AG09319 (cell line): ENCODE results near the gene MAP3K6.
"Not testable (repeated sequence)": the region's sequence is repeated elsewhere in the genome, so short reads cannot be mapped to it uniquely, and the experiment has no call there.

Experiments used
- DNase-seq: peaks from one replicate; pipeline ENCODE4 v3.0.0-alpha.2; 2010; ENCODE audit warnings: low read depth; ENCODE audit errors: extremely low read depth
- TF ChIP-seq, protein P1 (sequence below): IDR thresholded peaks from 2 replicates; pipeline ENCODE4 v1.5.1; 2011; ENCODE audit warnings: low read depth, mild to moderate bottlenecking, inconsistent platforms, low read length, moderate library complexity

The MAP3K6 gene

DNA sequence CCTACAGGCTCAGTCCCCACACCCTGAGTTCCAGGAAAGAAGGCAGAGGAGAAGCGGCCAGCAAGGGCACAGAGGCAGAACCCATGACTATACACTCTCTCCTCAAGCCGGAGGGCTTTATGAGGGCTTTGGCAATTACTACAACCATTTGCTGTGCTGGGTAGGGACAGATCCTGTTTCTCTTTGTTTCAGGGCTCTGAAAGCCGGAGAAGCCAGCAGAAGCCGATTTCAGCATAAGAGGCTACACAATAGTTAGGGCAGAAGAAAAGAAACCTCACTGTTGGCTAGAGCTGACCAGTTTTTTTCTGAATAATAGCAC, 39.6 kb upstream of the MAP3K6 start:
- TF ChIP-seq, protein P1, sequence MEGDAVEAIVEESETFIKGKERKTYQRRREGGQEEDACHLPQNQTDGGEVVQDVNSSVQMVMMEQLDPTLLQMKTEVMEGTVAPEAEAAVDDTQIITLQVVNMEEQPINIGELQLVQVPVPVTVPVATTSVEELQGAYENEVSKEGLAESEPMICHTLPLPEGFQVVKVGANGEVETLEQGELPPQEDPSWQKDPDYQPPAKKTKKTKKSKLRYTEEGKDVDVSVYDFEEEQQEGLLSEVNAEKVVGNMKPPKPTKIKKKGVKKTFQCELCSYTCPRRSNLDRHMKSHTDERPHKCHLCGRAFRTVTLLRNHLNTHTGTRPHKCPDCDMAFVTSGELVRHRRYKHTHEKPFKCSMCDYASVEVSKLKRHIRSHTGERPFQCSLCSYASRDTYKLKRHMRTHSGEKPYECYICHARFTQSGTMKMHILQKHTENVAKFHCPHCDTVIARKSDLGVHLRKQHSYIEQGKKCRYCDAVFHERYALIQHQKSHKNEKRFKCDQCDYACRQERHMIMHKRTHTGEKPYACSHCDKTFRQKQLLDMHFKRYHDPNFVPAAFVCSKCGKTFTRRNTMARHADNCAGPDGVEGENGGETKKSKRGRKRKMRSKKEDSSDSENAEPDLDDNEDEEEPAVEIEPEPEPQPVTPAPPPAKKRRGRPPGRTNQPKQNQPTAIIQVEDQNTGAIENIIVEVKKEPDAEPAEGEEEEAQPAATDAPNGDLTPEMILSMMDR = no peak
- DNase-seq = no peak

DNA sequence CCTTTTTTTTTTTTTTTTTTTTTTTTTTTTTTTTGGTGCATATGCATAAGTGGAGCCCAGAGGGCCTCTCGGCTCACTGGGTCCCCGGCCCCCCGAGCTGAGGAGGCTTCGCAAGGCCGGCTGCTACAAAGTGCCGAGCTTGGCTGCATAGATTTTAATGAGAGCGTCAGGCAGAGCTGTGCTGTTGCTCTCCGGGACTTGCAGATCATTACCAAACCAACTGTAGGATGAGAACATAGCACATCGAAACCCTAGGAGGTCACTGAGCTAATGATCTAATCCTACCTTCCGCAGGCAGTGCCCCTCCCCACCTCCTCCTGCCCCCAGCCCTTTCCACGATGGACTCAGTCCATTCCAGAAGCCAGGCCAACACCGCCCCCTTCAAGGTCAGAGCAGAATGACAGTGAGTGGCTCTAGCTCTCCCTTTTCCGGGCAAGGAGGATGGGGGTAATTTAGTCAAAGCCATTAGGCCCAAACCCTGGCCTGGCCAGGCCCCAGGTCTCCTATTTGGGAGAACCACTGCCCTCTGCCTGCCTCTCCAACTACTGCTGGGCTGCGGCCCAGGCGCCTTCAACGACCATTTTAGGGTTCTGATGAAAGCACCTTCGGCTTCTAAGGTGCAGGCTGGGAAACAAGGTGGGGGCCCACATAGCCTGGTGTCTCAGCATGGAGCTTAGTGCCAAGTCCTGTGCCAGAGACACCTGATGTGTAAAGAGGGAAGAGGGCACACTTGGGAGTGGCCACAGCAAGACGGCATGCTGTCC, 39.0 kb upstream of the MAP3K6 start:
- not testable (repeated sequence) for DNase-seq

DNA sequence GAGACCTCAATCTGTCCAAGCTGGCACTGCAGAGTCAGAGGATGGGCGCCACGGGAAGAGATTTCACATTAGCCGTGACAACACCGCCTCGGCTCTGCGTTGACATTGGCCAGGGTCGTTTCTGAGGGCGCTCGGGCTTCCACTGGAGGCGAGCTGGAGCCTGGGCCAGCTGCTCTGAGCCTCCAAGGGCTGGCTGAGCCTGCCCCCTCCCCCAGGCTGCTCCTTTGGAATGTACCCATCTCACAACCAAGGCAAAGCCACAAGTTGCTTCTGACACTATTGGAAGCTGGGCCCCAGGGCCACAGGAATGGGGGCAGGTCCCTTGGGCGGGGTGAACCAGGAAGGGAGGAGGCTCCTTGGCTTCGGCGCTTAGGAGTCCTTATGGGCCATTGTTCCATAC, 38.3 kb upstream of the MAP3K6 start:
- DNase-seq = no peak
- TF ChIP-seq, protein P1 = no peak

DNA sequence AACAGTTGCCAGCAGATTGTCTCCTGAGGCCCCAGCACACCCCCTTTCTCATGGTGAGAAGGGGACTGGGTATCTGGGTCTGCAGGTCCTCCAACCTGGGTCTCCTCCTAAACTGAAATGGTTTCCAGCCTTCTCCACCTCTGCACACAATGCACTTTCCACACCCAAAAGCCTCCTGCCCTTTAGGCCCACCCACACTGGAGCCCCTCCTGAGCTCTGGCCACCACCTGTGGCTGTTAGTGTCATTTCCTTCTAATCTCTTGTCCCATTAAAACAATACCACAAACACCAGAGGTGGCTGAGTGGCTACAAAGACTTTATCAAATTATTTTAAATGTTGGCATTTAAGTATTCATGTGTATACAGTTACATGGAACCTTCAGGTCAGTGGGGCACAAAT, 37.2 kb upstream of the MAP3K6 start:
- no peak for DNase-seq
- TF ChIP-seq, protein P1 = no peak

DNA sequence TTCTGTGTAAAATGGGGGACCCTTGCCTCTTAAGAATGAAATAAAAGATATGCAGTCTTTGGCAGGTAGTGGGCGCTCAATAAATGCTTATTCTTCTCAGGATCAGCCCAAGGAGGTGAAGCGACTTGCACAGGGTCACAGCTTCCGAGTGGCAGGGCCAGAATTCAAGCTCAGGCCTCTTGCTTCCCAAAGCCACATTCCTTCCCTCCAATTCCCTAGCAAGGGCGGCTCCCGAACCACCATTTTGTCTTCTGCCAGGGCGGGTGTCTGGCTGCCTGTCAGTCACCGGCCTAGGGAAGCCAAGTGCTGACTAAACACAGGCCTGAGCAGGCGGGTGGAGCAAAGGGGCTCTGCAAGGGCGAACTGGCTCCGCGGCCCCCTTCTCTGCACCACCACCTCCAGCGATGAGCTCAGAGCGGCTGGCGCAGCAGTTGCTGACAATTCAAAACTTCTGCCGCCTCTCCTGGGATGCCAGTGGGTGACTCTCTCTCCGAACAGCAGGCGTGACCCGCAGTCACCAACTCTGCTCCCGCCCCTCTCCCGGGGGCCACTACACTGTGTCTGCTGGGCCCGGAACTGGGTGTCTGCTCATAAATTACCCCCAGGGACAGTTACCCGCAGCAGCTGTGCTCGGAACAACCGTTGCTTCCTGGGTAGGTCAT, 36.4 kb upstream of the MAP3K6 start:
- DNase-seq = no peak
- TF ChIP-seq, protein P1 = peak; percentile 28

DNA sequence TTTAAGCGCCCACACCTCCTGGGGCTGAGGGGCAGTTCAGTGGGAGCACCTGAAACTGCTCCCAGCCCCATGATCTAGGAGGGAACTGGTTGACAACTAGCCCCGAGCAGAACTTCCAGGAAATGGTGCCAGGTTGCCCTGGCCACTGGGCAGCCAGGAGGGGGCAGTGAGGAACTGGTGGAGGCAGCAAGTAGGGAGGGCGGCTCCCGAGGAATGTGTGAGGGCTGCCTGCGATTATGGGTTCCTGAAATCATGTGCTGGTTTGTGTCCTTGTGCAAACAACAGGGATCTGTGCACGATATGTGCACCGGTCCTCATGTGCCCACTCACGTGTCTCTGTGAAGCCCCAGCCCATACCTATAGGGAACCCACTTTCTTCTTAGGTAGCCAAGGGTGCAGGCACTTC, 35.6 kb upstream of the MAP3K6 start:
- TF ChIP-seq, protein P1 = peak; percentile 74
- DNase-seq = no peak

DNA sequence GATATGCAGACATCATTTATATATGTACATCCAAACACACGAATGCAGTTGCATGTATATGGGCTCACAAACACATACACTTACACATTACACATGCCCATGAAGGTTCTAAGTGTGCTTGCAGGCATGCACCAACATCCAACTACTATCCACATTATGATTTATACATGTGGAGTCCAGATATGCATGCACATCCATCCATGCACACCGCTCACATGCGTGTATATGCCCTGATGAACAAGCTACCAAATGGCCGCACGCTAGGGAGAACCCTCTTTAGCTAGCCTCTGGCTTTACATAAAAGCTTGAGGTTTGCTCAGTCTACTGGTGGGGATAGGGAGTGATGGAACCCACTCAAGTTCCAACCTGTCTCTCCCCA, 34.2 kb upstream of the MAP3K6 start:
- TF ChIP-seq, protein P1 = no peak
- no peak for DNase-seq
